GM12891 (cell line): Measurements from ENCODE around the gene EXTL1.

Source experiments
- DNase-seq: peaks from one replicate; pipeline ENCODE4 v3.0.0; 2011; ENCODE audit warnings: low spot score; ENCODE audit not compliant: insufficient read length
- FAIRE-seq: peaks from 2 replicates; lab custom pipeline; 2011; peaks lifted over from hg19 to GRCh38; lab: Jason Lieb, UNC
- PAX5 ChIP-seq: IDR thresholded peaks from 2 replicates; pipeline ENCODE4 v1.6.1; 2011; ENCODE audit warnings: low read length, moderate library complexity, mild to moderate bottlenecking; ENCODE audit not compliant: insufficient read depth, severe bottlenecking
- POLR2A ChIP-seq: IDR thresholded peaks from 2 replicates; pipeline ENCODE4 v1.6.1; 2011; ENCODE audit warnings: low read depth, low read length, control low read depth
- POLR2AphosphoS5 ChIP-seq: IDR thresholded peaks from 2 replicates; pipeline ENCODE4 v1.6.1; 2011; ENCODE audit warnings: low read depth, low read length, control low read depth
- POU2F2 ChIP-seq: IDR thresholded peaks from 2 replicates; pipeline ENCODE4 v1.6.1; 2011; ENCODE audit warnings: low read depth, mild to moderate bottlenecking, control low read depth, low read length, moderate library complexity
- SPI1 ChIP-seq: IDR thresholded peaks from 2 replicates; pipeline ENCODE4 v1.6.1; 2011; ENCODE audit warnings: low read depth, low read length, control low read depth
- TAF1 ChIP-seq: IDR thresholded peaks from 2 replicates; pipeline ENCODE4 v1.6.1; 2011; ENCODE audit warnings: low read depth, low read length, control low read depth

EXTL1 gene

DNA sequence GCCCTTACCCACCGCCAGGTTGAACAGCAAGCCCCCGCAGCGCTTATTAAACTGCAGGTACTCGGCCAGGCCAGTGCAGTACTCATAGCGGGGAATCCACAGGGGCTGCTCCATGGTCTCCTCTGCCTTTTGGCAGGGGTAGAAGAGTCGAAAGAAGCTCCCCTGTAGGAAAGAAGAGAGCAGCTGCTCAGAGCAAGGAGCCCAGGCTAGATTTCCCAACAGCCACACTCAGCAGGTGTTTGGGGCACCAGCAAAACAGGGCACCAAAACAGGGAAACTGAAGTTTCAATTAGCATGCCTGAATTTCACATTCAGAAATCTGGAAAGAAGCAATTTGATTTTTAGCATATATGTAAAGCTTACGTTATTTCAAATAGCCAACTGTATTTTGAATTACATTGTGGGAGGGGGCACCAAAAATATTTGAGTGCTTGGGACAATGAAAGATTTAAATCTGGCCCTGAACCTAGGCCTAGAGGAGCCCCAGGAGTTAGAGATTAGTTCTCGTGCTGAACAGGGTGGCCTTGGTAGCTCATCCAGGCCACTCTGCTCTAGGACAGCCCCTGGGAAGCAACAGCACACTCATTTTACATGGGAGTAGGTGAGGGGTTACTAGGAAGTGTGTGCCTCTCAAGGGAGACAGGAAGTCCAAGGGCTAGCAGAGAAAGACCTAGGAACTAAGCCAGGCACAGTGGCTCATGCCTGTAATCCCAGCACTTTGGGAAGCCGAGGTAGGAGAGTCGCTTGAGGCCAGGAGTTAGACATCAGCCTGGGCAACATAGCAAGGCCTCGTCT lies 31.9 kb upstream of the EXTL1 start:
- TF ChIP-seq SPI1, result no peak
- TF ChIP-seq POLR2AphosphoS5, result no peak
- no peak for TF ChIP-seq POLR2A
- TF ChIP-seq PAX5, result no peak
- TF ChIP-seq TAF1, result no peak
- TF ChIP-seq POU2F2, result no peak
- no peak for DNase-seq
- FAIRE-seq, result no peak

DNA sequence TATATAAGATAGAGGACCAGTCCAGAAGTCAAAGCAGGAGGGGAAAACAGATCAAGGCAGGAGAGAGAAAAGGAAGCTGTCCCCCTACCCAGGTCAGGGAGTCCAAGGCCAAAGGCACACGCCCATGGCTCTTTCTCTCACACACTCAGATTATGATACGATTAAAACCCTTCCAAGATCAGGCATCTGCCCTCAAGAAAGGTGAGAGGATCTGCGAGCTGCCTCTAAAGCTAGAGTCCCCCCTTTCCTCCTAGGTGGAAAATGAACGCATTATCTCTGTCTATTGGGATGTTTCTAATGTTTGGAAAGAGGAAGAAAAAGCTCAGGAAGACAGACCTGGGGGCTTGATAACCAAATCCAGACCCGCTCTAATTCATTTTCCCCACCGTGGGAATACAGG lies 31.3 kb upstream of the EXTL1 start:
- DNase-seq, result no peak
- TF ChIP-seq POU2F2 (no peak), POLR2AphosphoS5 (no peak), POLR2A (no peak), SPI1 (no peak), TAF1 (no peak), PAX5 (no peak)
- no peak for FAIRE-seq

DNA sequence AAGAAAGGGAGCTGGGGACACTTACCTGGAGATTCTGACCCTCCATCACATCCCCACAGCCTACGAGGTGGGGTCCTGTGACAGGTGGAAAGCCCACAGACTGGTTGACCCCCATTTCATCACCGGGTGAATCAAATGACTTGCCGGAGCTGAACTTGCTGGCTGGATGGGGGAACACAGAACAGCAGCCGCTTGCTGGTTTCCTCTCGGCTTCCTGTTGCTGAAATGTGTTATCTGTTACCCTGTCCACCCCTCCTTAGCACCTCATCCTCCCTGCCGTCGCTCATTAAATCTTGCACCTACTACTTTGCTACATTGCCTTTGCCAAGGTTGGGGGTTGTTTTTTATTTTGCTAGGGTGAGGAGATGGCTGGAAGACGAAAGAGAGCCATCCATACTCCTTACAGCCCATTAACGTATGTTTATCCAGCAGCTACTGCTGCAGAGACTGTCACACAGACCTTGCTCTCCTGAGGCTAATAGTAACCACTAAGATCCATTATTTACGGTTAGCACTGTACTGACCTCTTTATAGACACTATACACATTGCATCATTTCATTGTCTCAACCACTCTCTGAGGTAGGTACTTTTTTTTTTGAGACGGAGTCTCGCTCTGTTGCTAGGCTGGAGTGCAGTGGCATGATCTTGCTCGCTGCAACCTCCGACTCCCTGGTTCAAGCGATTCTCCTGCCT lies 30.7 kb upstream of the EXTL1 start:
- DNase-seq (no peak), FAIRE-seq (peak; percentile 58)
- no peak for TF ChIP-seq SPI1
- TF ChIP-seq PAX5, result no peak
- TF ChIP-seq POLR2AphosphoS5, result no peak
- TF ChIP-seq POLR2A, result no peak
- TF ChIP-seq POU2F2, result no peak
- no peak for TF ChIP-seq TAF1

DNA sequence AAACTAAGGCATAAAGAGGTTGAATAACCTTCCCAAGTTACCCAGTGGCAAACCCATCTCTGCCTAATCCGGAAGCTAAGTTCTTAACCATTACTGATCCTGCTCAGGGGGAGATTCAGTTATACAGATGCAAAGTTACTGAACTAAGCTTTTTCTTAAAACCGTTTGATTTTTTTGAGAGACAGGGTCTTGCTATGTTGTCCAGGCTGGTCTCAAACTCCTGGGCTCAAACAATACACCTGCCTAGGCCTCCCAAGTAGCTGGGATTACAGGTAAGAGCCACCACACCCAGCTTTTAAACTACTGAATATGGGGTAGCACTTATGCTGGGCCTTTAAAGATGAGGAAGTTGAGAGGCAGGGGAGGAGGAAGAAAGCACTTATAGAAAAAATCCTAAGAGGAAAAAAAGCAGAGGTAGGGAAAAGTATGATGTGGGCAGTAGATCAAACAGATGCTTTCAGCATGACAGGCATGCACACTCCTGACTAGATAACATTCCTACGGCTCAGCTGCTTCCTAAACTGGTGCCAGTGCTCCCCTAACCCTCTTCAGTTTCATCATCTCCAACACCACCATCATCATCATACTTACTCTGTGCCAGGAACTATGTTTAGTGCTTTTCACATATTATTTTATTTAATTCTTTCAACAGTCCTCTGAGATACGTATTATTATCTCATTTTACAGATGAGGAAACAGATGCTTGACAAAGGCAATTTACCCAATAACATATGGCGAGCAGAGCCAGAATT lies 29.5 kb upstream of the EXTL1 start:
- FAIRE-seq (no peak), DNase-seq (no peak)
- TF ChIP-seq POU2F2 (no peak), PAX5 (no peak), TAF1 (no peak), POLR2AphosphoS5 (no peak), SPI1 (no peak), POLR2A (no peak)

DNA sequence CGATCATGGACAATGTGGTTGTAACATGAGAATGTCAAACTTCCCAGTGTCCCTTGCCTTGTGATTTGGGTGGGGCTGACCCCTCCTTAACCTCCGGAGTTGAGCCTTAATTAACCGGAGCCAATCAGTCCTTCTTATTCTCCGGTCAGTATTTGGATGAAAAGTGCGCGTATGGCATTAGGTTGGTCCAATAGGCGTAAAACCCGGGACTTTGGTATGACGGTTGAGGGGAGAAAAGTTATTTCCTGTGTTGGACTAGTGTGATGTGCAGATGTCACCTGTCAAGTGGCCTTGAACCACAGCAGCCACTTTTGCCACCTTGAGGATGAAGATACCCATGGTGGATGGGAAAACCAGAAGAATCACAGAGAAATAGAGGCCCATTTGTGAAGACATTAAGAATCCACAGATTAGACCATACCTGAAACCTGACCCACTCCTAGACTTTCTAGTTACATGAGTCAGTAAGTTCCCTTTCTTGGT lies 28.8 kb upstream of the EXTL1 start:
- no peak for FAIRE-seq

DNA sequence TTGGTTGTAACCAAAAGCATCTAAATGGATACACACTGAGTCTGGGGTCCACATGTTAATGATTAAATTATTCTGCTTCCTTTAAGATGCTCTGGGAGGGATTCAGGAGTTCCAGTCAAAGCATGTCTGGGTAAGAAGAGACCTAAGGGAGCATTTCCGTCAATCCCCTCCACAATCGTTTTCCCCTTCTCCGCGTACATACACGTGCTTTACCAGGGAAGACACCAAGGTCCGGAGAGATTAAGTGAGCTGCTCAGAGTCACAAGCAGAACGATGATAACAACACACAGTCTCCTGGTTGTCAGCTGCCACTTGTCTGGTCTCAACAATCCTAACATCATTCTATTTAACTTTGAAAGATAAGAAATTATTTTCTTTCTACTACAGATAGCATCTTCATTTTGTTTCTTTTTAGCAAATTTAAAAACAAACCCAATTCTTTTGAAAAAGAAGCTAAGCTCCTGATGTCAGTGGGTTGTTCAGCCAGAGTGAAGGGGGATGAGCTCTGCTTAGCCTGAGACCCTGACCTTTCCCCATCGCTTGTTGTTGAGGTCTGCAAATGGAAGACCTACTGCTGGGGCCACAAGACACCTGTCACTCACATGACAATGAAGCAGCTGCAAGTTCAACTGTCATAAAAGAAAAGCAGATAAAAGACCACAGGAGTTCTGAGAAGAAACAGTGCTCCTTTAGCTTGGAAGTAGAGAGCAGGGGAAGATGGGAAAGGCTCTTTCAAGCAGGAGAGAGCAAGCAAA lies 28.2 kb upstream of the EXTL1 start:
- FAIRE-seq (no peak), DNase-seq (no peak)
- no peak for TF ChIP-seq PAX5
- no peak for TF ChIP-seq SPI1
- no peak for TF ChIP-seq TAF1
- no peak for TF ChIP-seq POLR2A
- no peak for TF ChIP-seq POU2F2
- no peak for TF ChIP-seq POLR2AphosphoS5

More for the DNA sequence above, 28.8 kb upstream of the EXTL1 start:
- no peak for DNase-seq
- TF ChIP-seq PAX5 (no peak), SPI1 (no peak), POU2F2 (no peak), POLR2AphosphoS5 (no peak), POLR2A (no peak), TAF1 (no peak)

DNA sequence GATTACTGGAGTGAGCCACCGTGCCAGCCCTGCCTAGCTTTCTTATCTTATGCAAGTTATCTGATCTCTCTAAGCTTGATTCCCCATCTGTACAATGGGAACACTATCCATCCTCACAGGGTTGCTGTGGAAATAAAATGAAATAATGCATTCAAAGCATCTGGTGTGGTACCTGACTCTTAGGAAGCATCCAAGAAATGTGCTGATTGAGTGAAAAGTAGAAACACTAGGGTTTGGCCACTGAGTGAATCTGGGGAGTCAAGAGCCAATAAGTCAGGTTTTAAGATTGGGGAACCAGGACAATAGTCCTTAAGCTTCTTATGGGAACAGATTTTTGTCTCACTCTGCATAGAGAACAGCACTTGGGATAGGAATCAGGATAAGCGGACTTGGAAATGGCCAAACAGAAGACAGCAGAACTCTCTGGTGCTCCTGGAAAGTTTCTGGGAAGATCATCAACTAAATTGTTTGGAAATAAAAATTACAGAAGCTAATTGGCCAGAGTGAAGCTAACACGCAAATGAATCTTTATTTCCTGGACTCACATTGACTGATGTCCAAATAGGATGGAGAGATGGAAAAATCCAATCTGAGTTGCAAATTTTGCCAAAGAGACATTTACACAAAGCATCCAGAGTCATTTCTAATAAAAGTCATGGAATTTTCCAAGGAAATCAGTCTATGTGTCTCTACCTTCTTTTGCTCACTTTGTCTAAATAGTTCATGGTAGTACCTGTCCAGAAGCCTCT lies 27.0 kb upstream of the EXTL1 start:
- DNase-seq, result no peak

More for the DNA sequence above, 27.0 kb upstream of the EXTL1 start:
- no peak for TF ChIP-seq POLR2A
- TF ChIP-seq TAF1, result no peak
- no peak for TF ChIP-seq PAX5
- TF ChIP-seq POU2F2, result no peak
- TF ChIP-seq POLR2AphosphoS5, result no peak
- no peak for TF ChIP-seq SPI1
- no peak for FAIRE-seq
